Caki2 (cell line): Measurements from ENCODE around the gene WDR90. TPM values are rescaled to one million over a fixed set of nuclear protein-coding genes. Genes with fewer than 3 reads are reported as not detected.
"Not testable (repeated sequence)": the region's sequence is repeated elsewhere in the genome, so short reads cannot be mapped to it uniquely, and the experiment has no call there.

Experiments used
- DNase-seq: peaks from one replicate; pipeline ENCODE4 v3.0.0-alpha.2; 2015; ENCODE audit warnings: low read depth
- in situ Hi-C: cut with HindIII; loops from 2 replicates; pipeline ENCODE4 v1.10.0; 2016; ENCODE audit warnings: low sequenced_read_pairs, low pct_unique_long_range_greater_than_20kb, mixed read lengths
- total RNA-seq: library from RNA; depleted of rRNA; stranded (reverse); fragments of >200 nt; shearing (Covaris generic); gene quantifications from 2 replicates; pipeline ENCODE4 v1.2.3, GENCODE V29; 2014; ENCODE audit warnings: low replicate concordance

WDR90 gene
- total RNA-seq, 1 experiment from 2014 or later = 52.7 TPM

- no peak for DNase-seq
- in situ Hi-C loops = no loop called here
Measured at GRCh38 chr16:680625-680945, 31.4 kb downstream of the WDR90 start.

- peak; percentile 48 for DNase-seq
- in situ Hi-C loops = no loop called here
Measured at GRCh38 chr16:680967-681745, 32.0 kb downstream of the WDR90 start.

GRCh38 chr16:681746-682427 lies 32.7 kb downstream of the WDR90 start:
- DNase-seq = peak; percentile 50

GRCh38 chr16:682493-683395 lies 33.6 kb downstream of the WDR90 start:
- in situ Hi-C loops = no loop called here
- no peak for DNase-seq

More at GRCh38 chr16:681746-682427, 32.7 kb downstream of the WDR90 start:
- in situ Hi-C loops = no loop called here

- DNase-seq = peak; percentile 63
- in situ Hi-C loops = no loop called here
Measured at GRCh38 chr16:683396-684070, 34.4 kb downstream of the WDR90 start.

- DNase-seq = peak; percentile 98
- in situ Hi-C loops = no loop called here
Measured at GRCh38 chr16:684071-684794, 35.1 kb downstream of the WDR90 start, which contains the start of gene JMJD8. Gene JMJD8 (minus strand): TSS chr16:684334. CDS start chr16:684319, 15 bp downstream.

GRCh38 chr16:684961-685696 lies 36.0 kb downstream of the WDR90 start:
- in situ Hi-C loops = no loop called here
- no peak for DNase-seq

- in situ Hi-C loops = no loop called here
Measured at GRCh38 chr16:685967-686366, 36.8 kb downstream of the WDR90 start.

GRCh38 chr16:686459-687260 lies 37.5 kb downstream of the WDR90 start:
- no peak for DNase-seq
- in situ Hi-C loops = no loop called here

More at GRCh38 chr16:685967-686366, 36.8 kb downstream of the WDR90 start:
- DNase-seq = peak; percentile 51

- no peak for DNase-seq
- in situ Hi-C loops = no loop called here
Measured at GRCh38 chr16:687499-687898, 38.3 kb downstream of the WDR90 start.

- in situ Hi-C loops = no loop called here
- no peak for DNase-seq
Measured at GRCh38 chr16:689175-689897, 40.2 kb downstream of the WDR90 start.

GRCh38 chr16:691242-691641 lies 42.1 kb downstream of the WDR90 start:
- in situ Hi-C loops, DNase-seq: not testable (repeated sequence)

GRCh38 chr16:692356-693108 lies 43.4 kb downstream of the WDR90 start:
- no peak for DNase-seq
- in situ Hi-C loops = no loop called here

- in situ Hi-C loops = no loop called here
- DNase-seq = no peak
Measured at GRCh38 chr16:693364-693763, 44.2 kb downstream of the WDR90 start.

GRCh38 chr16:693766-694165 lies 44.6 kb downstream of the WDR90 start:
- in situ Hi-C loops = no loop called here
- DNase-seq = no peak
